HG02970 (cell line): ENCODE data around the gene BCL11B.
"Not testable (repeated sequence)": the region's sequence is repeated elsewhere in the genome, so short reads cannot be mapped to it uniquely, and the experiment has no call there.

Source experiments
- ATAC-seq: cut with Tn5 transposase; IDR thresholded peaks from one replicate; pipeline ENCODE4 v1.9.1; 2021; ENCODE audit warnings: mild to moderate bottlenecking, moderate library complexity, moderate number of reproducible peaks; ENCODE audit not compliant: unreplicated experiment, low FRiP score

The BCL11B gene

DNA sequence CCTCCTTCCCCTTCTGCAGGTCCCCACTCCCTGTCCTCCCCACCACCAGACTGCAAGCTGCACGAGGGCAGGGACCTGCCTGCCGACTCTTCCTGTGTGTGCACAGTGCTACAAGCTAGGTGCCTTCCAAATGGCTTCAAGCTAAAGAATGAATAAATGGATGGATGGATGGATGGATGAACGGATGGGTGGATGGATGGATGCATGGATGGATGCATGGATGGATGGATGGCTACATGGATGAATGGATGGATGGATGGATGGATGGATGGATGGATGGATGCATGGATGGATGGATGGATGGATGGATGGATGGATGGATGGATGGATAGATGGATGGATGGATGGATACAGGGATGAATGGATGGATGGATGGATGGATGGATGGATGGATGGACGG is 43.2 kb downstream of the BCL11B start:
- ATAC-seq, result not testable (repeated sequence)

DNA sequence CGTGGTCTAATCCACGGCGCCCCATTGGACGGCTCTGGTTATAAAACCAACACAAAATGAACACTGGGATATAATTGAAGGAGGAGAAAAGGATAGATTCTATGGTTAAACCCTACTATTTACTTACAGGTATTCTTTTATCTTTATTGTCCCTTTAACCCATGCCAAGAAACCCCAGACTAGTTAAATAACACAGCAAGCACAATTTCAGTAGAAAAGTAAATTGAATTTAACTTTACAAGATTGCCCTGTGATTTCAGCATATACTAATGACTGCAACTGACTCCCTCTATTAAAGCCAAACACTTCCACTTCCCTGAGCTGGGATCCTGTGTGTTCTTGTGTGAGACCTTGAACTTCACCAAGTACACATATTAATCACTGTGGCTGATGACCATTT is 45.3 kb downstream of the BCL11B start:
- ATAC-seq, result no peak

DNA sequence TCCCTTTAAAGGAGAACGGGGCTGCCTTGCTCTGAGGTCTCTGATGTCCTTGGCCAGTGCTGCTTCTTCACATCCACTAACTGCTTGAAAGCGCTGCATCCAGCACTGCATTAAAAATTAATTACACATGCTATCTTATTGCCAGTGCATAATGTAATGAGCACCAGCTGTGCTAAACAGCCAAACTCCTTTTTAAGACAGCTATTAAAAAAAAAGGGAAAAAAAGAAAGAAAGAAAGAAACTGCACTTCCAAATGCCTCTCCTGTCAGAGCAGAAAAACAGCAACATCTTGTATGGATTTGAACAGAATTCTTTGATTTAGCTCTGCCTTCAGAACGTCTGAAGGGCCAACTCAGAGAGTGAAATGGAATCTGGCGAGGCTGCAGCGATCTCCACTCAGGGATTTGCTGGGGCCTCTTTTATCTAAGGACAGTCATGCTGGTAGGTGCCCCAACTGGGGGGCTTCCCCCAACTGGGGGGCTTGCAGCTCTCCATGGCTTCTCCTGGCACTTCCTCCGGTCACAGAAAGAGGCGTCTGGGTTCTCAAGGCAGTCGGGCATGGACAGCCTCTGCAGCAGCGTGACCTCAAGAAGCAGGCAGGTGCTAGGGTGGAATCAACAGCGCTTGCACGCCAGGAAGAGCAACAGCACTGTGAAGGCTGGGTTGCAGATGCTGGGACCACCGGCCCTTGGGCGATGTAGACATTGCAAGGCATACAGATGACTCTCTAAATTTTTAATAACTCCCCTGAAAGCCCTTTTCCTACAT is 46.4 kb downstream of the BCL11B start:
- ATAC-seq, result no peak

DNA sequence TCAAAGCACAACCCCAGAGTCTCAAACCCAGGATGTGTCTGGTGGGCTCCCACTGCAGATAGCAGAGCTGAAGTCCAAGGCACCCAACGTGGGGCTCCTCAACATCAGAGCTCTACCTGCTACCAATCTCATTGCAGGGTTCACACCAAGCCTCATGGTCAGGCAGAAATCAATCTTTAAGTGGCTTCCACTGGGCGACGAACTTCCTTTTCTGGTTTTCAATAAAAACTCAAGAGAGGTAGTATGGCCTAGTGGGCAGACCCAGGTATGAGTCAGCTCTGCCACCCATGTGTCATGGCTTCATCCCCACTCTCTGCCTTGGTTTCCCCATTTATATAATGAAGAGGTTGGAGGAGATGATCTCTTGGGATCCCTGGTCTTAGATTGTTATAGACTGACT is 47.0 kb downstream of the BCL11B start:
- no peak for ATAC-seq

- no peak for ATAC-seq
Measured at GRCh38 chr14:99224116-99224910, 47.7 kb downstream of the BCL11B start.

GRCh38 chr14:99221445-99221844 is 50.6 kb downstream of the BCL11B start:
- no peak for ATAC-seq

DNA sequence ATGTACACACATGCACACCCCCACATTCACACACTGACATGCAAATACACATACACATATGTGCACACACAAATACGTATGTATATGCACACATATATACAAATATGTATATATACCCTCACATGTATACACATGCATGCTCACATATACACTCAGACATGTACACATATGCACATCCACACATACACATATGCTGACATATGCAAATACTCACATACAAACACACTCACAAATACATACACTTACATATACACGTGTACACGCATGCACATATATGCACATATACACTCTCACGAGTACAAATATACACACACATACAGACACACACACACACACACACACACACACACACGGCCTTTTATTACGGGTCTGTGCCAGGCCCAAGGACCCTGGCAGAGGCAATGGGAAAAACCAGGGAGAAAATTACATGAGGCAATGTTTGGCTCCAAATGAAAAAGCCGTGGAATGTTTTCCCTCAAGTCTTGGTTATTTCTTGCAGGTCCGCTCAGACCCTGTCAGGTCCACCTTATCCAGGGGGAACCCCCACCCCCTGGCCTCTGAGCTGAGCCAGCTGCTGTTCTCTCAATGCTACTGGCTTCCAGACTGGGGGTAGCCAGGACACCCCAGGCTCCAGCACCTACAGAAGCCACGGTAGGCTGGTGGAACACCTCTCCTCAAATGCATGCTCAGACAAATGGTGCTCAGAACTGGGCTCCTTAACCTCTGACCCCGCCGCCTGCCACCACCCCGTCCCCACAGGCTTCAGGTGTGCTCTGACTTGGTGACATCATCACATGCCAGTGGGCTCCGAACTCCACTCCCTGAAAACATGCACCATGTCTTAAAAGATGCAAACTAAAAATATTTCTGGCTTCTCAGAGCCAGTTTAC is 54.7 kb downstream of the BCL11B start:
- no peak for ATAC-seq

DNA sequence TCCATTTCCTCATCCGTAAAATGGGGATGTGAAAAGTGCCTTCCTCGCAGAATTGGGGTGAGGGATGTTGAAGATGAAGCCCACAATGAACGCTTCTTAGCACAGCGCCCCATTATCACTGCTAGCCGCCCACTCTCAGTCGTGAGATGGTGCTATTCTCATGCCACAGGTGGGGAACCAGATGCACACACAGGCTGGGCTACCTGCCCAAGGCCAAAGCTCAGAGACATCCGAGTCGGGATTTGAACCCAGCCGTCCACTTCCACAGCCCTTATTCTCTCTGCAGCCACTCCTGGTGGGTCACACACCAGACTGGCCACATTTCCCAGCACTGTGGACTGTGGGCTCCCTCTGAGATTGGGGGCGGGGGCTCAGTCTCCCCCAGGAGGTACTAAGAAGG is 55.8 kb downstream of the BCL11B start:
- no peak for ATAC-seq

DNA sequence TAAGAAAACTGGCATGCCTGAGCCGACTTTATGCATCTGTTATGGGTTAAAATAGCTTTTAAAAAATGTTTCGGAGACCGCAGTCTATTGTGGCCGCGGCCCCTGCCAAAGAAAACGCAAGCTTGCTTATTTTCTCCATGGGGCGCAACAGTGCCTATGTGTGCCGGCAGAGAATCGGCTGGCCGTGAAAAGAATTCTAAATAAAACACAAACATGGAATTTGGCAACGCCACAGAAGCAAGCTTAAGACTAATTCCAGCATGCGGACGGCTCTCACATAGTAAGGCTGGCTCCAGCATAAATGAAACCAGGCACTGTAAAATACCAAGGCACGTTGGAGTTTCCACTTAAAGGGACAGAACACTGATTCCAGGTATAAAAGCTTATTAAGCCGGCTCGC is 56.7 kb downstream of the BCL11B start:
- no peak for ATAC-seq

- ATAC-seq, result no peak
Measured at GRCh38 chr14:99214701-99215100, 57.3 kb downstream of the BCL11B start.

DNA sequence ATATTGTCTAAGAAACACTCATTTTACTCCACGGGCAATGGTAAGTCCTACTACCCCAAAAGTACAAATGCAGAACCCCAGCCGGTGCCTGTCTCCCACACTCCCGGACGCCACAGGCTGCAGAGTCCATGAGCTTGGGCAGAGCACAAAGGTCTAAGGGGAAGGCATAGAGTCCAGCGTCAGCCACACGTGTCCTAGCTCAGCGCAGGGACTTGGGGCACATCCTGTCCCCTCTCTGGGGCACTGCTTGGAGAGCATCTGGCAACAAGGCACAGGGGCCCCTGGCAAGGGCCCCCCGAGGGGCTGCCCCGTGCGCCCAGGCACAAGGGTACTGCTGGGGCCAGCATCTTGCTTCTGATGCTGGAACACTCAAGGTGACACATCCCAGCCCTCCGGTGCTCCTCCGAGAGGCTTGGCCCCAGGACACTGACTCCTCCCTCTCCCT is 58.4 kb downstream of the BCL11B start:
- ATAC-seq, result no peak

- no peak for ATAC-seq
Measured at GRCh38 chr14:99213101-99213500, 58.9 kb downstream of the BCL11B start.

- ATAC-seq, result no peak
Measured at GRCh38 chr14:99212646-99213045, 59.4 kb downstream of the BCL11B start.

DNA sequence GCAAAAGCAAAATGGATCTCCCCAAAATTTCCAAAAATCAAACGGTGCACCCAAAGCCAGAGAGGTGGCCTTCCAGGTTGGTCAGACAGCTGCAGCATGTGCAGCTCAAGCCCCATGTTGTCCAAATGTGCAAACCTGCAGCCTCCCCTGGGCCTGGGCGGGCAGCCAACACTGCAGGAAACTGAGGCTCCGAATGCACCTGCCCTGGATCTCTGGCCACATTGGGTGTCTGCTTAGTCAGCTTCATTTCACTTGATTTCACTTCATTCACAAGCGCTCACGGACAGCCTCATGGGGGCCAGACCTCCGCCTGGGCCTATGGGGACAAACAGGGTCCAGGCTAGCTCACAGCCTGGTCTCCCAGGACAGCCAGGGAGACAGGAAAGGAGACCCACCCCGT is 59.8 kb downstream of the BCL11B start:
- no peak for ATAC-seq

DNA sequence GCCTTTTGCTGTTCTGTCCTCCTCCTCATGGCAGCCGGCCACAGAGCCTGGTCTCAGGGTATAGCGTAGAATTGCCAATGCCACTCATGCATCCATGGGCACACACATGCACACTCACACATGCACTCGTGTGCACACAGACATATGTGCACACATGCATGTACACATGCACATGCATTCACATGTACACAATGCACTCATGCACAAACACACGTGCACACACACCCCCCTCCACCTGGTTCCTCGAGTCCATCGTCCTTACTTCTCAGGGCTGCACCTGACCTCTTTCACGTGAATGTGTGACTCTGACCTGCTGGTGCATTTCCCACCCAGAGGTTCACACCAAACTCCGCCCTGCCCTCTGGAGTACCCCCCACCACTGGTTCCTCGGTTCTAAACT is 60.6 kb downstream of the BCL11B start:
- no peak for ATAC-seq

DNA sequence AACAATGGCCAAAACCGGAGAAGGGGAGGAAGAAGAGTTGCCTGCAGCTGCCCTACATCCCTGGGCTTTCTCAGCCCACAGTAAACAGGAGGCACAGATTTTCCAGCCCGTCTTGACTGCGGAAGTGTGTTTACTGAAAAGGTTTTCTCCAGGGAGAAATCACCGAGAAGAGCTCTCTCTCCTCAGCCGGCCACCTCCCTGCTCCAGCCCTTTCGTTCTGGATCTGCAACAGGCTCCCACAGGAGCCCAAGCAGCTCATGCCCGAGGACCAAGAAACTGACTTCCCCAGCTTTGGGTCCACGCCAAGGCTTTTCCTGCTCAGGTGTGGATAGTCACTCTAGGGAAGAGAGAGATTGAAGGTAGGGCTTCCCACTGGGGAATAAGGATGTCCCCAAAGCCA is 61.7 kb downstream of the BCL11B start:
- ATAC-seq, result no peak

GRCh38 chr14:99209409-99209808 is 62.6 kb downstream of the BCL11B start:
- no peak for ATAC-seq

DNA sequence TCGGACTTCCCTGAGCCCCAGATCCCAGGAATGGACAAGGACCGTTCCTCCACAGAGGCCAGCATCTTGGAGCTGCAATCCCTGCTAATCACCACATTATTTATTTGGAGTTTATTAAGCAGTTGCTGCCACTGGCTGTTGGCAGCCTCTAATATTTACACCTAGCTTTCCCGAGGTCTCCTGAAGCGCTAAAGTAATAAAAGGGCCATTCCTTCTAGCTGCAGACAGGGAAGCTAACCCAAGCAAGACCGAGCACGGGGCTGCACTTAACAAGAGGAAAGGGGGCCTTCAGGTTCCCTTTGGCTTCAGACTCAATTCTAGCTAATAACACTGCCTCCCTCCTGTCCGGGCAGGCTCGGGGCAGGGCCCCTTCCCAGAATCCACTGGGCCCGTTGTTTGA is 63.7 kb downstream of the BCL11B start:
- no peak for ATAC-seq

GRCh38 chr14:99207456-99207855 is 64.5 kb downstream of the BCL11B start:
- ATAC-seq, result no peak

DNA sequence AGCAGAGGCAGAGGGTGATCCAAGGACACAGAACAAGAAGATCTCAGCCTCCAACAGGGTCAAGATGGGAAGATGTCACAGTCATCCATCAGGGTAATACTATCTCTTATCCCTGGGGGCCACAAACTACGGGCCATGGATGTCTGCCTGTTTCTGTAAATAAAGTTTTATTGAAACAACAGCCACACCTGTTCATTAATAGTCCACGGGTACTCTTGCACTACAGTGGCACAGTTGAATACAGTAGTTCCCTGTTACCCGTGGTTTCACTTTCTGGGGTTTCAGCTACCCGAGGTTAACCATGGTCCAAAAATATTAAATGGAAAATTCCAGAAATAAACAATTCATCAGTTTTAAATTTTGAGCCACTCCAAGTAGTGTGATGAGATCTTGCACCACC is 65.9 kb downstream of the BCL11B start:
- ATAC-seq, result no peak
